GM18508 (cell line): ENCODE measurements around the gene PSMD1.
"Not testable (repeated sequence)": the region's sequence is repeated elsewhere in the genome, so short reads cannot be mapped to it uniquely, and the experiment has no call there.

ENCODE experiments used
- ATAC-seq: cut with Tn5 transposase; IDR thresholded peaks from one replicate; pipeline ENCODE4 v1.9.1; 2021; ENCODE audit warnings: moderate number of reproducible peaks; ENCODE audit not compliant: insufficient read depth, unreplicated experiment

The PSMD1 gene

DNA sequence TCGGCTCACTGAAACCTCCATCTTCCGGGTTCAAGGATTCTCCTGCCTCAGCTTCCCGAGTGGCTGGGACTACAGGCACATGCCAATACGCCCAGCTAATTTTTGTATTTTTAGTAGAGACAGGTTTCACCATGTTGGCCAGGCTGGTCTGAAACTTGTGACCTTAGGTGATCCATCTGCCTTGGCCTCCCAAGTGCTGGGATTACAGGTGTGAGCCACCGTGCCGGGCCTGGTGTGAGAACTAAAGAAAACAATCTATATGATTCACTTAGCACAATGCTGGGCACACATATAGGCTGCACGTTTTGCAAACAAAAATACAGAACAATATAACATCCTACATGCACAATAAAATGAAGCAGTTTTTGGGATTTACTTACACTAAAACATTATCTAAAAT lies 140.5 kb downstream of the PSMD1 start:
- not testable (repeated sequence) for ATAC-seq

DNA sequence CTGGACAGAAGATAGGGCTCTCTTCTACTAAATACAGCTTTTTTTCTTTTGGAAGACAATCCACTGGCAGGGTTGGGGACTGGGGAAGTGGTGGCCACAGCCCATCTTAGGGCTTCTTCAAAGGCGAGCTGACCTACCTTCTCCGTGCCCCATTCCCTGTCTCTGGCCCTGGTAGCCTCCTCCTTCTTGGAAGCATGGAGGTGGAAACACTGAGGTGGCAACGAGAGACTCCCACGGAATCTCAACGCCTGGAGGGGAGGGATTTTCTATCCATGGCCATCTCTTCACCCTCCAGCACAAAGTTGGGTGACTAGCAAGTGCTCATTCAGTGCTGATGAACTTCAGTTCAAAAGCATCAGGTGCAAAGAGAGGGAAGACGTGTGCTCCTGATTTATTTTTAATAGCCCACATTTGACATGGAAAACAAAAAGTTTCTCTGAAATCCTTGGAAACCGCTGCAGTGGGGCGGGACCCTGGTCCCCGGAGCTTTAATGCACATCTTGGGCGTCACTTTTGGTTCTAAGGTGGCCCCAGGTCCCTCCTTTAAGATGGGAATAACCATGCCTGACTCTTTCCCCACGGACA lies 141.1 kb downstream of the PSMD1 start:
- ATAC-seq: no peak

DNA sequence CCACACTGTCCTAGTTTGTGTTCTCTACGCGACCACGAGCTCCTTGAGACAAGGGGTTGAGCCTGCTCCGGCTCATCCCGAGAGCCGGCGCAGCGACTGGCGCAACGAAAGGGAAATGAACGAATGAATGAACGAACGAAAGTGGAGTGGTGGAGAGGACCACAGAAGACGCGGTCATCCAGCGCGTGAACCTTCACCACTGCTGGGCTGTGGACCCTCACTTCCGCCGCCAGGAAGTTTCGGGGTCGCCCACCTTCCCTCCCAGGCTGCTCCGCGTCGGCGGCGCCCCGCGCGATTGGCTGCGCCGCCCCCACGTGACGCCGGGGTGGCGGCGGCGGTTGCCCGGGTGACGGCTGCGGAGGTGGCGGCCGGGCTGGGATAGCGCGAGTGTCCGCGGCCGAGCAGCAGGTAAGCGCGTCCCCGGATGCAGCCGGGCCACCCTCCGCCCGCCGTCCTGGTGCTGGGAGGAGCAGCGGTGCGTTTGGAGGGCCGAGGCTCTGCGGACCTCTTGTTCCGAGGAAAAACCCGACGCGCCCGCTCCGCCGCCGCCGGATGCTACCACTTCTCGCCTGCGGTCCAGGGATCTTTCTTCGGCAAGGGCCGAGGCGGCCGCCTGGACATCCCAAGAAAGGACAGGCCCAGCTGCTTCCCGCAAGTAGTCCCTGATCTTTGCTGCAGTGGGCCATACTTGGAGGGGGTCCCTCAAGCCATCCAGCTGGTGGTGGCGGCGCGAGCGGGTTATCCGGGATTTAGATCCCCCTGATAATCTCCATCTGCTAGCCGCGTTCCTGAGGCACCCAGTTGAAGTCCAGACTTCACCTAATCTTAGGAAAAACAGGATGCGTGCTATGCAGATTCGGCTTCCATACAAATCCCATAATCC lies 141.9 kb downstream of the PSMD1 start, which contains the start of gene ARMC9:
Gene ARMC9, plus strand, starts transcription at position 341 of the 883 bp plus-strand sequence. CDS start 7,608 bp downstream, outside the sequence.
- peak; percentile 72 for ATAC-seq

DNA sequence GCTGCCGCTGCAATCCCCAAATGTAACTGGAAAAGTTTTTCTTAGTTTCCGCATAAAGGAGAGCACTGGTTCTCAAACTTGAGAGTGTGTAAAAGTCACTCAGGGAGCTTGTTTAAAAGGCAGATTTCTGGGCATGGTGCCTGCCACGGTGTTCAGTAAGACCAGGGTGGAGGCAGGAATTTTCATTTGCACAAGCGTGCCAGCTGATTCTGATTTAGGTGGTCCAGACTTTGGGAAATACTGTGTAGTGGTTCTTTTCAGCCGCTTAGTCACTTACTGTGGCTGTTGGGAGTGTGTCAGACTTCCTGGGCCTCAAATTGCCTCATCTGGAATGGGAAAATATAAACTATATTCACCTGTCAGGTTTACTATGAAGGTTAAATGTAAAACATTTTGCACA lies 142.6 kb downstream of the PSMD1 start:
- ATAC-seq: no peak

DNA sequence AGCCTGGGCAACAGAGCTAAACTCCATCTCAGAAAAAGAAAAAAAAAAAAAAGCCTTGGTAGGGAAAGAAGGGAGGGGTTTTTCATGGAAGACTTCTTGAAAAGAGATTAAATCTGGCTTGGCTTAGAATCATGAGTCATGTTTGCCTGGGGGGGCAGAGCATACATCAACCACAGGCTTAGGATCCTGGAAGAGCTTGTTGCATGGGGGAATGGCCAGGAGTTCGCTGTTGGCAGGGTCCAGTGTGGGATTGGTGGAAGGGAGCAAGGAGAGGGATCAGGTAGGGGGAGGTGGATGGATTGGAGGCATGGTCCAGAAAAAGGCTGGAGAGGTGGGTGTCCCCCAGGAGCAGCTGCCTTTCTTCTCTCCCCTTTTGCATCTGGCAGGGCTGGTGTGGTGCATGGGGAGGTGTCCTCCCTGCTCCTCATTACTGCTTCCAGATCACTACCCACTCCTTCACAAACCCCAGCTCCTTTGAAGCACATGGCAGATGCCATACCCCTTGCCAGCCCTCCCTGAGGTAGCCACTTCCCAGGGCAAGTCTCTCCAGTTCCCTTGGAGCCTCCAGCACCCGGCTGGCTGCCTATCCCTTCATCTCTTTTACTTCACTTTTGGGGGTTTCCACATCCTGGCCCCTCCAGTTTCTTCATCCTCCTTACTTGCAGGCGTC lies 144.3 kb downstream of the PSMD1 start:
- no peak for ATAC-seq

DNA sequence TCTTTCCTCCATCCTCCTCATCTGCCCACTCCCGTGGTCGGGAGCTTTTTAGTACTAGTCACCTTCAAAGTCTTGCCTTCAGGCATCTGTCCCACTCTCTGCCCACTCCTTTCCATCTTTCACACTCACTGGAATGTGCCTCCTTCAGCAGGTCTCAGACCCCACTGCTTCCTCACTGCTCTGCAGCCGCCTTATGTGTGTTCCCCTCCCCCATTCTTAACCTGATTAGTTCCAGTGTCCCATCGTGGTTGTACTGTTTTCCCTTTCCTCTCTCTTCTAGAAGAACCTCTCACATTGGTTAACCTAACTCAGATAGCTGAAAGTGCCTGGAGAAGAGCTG lies 144.8 kb downstream of the PSMD1 start:
- no peak for ATAC-seq

DNA sequence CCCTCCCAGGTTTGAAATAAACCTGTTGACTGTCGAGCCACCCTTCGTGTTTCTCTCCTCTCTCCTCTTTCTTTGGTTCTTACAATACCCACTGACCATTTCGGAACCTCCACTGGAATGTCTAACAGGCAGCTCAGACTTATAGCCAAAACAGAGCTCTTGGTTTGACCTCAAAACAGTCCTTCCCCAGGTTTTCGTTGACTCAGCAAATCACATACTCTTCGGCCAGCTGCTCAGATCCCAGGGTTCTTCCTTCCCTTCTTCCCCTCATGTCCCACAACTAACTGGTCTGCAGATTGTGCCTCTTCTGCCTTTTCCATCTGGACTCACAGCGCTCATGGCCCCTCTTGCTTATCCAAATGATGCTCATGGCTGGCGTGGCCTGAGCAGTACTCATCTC lies 146.4 kb downstream of the PSMD1 start:
- no peak for ATAC-seq

DNA sequence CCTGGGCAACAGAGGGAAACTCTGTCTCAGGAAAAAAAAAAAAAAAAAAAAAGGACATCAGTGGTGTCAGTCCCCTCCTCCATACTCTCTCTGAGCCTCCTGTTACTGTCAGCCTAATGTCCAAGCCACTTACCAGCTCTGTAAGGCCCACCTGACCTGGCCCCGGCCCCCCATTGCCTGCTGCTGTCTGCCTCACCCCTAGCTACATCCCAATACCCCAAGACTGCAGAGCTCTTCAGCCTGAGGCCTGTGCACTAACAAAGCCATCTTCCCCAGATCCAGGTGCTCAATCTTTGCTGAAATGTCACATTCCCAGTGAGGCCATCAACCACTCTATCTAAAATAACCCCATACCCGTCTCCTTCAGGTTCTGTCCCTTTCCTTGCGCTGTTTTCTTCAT lies 147.5 kb downstream of the PSMD1 start:
- ATAC-seq: no peak

DNA sequence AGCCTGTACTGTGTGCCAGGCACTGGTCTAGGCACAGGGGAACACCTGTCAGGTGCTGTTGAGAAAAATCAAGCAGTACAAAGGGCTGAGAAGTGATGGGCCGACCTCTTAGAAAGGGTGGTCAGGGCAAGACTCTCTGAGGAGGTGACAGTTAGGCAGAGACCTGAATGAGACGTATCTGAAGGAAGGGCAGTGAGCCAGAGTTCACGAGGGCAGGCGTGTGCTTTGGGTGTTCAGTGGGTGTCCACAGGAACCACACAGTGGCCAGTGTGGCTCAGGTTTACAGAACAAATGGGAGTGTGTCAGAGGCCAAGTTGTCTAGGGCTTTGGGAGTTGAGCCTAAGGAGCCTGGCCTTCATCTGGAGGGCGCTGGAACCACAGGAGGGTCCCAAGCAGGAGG lies 147.9 kb downstream of the PSMD1 start:
- no peak for ATAC-seq

DNA sequence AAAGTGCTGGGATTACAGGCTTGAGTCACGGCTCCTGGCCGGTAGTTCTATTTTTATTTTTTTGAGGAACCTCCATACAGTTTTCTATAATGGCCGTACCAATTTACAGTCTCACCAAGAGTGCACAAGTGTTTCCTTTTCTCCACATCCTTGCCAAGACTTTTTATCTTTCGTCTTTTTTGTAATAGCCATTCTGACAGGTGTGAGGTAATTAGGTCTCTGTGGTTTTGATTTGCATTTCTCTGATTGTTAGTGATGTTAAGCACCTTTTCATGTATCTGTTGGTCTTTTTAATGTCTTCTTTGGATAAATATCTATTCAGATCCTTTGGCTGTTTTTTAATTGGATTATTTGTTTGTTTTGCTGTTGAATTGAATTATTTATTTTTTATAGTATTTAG lies 151.1 kb downstream of the PSMD1 start:
- ATAC-seq: no peak

DNA sequence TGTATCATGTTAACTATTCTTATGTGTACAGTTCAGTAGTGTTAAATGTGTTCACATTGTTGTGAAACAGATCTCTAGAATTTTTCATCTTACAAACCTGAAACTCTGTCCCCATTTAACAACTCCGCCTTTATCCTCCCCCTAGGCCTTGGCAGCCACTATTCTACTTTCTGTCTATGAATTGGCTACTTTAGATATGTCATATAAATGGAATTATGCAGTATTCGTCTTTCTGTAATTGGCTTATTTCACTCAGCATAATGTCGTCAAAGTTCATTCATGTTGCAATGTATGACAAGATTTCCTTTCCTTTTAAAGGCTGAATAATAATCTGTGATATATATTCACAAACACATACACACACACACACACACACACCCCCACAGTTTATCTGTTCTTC lies 154.1 kb downstream of the PSMD1 start:
- no peak for ATAC-seq

DNA sequence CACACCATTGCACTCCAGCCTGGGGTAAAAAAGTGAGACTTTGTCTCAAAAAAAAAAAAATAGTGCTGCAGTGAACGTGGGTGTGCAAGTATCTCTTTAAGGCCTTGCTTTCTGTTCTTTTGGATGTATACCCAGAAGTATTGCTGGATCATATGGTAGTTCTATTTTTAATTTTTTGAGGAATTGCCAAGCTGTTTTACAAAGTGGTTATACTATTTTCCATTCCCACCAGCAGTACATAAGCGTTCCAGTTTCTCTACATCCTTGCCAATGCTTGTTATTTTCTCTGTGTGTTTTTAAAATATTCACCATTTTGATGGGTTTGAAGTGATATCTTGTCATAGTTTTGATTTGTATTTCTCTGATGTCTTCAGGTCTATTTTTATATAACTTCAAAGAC lies 154.8 kb downstream of the PSMD1 start:
- no peak for ATAC-seq

DNA sequence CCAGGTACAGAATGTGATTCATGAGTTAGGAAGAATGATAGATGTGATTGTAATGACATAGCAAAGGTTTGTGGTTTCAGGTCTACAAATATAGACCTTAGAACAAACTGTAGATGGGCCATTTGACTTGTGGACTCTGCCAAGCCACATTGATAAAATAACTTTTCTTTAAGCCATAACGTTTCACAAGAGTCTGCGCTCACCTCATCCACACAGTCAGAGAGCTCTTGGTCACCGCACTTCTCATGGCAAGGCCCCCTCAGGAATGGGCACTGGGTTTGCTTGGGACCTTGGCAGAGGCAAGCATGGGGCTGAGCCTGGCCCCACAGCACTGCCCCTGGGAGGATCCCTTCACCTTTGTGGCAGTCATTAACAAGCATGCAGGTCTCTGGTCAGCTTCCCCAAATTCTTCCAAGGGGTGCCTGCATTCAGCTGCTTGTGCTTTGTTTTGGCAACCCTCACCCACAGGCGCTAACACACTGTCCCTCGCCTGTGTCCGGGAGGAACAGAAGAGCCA lies 155.7 kb downstream of the PSMD1 start:
- no peak for ATAC-seq

DNA sequence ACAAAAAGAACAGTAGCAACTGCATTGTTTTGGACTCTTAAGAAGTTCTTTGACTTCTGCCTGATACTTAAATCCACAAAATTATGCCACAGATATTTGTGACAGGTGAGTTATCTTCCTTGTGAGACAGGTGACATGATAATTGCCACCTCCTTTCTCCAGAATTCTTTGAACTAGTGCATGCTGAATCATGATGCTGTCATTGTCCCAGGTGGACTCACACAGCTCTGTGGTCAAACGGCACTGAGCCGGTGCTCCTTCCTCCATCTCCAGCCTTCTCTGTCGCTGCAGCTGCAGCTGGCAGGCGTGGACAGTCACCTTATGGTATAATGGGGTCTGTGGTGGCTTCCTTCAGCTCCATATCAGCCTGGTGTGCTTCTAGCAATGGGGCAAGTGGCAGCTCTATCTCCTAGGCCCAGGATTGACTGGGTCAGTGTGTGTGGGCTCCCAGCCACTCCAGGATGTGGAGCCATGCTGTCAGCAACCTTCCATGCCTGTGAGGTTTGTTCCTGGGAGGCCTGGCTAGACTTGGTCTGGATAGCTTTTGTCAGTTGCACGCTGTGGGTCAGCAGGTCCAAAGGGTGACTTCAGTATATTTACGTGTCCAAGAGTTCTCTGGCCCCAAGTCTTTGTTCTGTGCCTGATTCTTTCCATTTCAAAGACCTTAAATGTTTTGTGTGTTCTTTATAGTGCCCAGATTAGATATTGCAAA lies 157.4 kb downstream of the PSMD1 start:
- no peak for ATAC-seq

DNA sequence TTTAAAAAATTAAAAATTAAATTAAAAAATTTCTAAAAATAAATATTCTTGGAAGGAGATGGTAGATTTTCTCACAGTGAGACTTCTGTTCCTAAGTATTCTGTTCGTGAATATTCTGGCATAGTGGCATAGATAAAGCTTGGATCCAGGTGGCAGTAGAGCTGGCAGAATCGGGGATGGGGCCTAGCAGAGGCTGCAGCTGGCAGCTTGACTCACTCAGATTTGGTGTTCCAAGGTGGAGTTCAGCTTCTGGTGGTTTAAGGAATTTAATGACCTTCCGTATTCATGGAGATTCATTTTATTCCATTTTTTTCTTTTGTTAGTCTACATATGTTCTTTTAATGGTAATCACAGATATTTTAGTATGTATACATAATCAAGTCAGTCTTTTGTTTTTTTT lies 161.7 kb downstream of the PSMD1 start:
- ATAC-seq: no peak

DNA sequence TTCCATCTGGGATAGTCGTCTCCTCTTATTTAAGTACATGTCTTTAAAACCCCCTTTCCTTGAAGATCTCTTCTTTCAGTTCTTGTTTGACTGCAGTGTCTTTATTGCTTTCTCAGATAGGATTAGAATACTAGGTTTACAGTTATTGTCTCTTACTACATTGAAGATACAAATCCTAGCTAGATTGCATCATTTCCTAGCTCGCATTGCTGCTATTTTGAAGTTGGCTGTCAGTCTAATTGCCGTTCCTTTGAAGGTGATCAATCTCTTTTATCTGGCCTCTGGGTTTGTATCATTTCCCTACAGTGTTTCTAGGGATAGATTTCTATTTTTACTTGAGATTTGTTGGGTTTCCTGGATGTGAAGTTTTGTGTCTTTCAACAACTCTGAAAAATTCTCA lies 162.6 kb downstream of the PSMD1 start:
- ATAC-seq: no peak

DNA sequence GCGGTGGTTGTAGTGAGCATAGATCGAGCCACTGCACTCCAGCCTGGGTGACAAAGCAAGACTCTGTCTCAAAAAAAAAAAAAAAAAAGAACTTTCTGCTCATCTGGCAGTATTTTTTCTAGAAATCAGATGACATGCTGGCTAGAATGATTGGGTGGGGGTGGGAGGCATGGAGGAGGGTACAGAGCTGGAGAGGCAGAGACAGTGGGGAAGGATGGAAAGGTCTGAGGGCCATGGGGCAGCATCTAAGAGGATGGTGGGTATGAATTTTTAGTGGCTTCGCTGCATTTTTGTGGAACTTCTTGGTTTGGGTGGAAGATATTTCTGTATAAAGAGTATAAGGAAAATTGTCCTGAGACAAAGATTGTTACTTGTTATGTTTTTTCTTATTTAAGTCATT lies 165.1 kb downstream of the PSMD1 start:
- no peak for ATAC-seq
